ENCODE measurements around the gene MAN2C1.

MAN2C1 gene

GRCh38 chr15:75309711-75310110 is 58.7 kb downstream of the MAN2C1 start:
- DNase-seq (ENCODE audit: low read depth): peak; percentile 68

GRCh38 chr15:75307778-75308390 is 60.5 kb downstream of the MAN2C1 start:
- peak; percentile 31 for DNase-seq (ENCODE audit: low read depth)

- no peak for DNase-seq (ENCODE audit: low read depth)
Measured at GRCh38 chr15:75306188-75306587, 62.2 kb downstream of the MAN2C1 start.
